A549 (cell line): ENCODE measurements around the gene PDE1C.

Experiments
- CBX2 ChIP-seq: fragments of 200-600 bp; sonication (generic); IDR thresholded peaks from 2 replicates; pipeline ENCODE4 v1.6.1; 2016; ENCODE audit warnings: low read depth, mild to moderate bottlenecking, borderline replicate concordance
- JUN ChIP-seq, 2 experiments: fragments of >200 bp; sonication (Bioruptor Twin); formaldehyde crosslinking; IDR thresholded peaks; 2 replicates in 1 of 2; 3 replicates in 1 of 2; pipeline ENCODE4 v1.6.1; 2016 to 2017
- NR3C1 ChIP-seq: fragments of >200 bp; sonication (Bioruptor Twin); formaldehyde crosslinking; IDR thresholded peaks from 3 replicates; pipeline ENCODE4 v1.6.1; 2017
- PHF8 ChIP-seq: fragments of 200-600 bp; sonication (generic); IDR thresholded peaks from 2 replicates; pipeline ENCODE4 v1.6.1; 2016; ENCODE audit warnings: low read depth, mild to moderate bottlenecking, antibody characterized with exemption, moderate library complexity, borderline replicate concordance
- TF ChIP-seq, protein P1 (sequence below): IDR thresholded peaks from 2 replicates; pipeline ENCODE4 v1.6.1; 2012
- TF ChIP-seq, protein P2 (sequence below): fragments of >200 bp; sonication (Bioruptor Twin); formaldehyde crosslinking; IDR thresholded peaks from 3 replicates; pipeline ENCODE4 v1.5.1; 2016
- TF ChIP-seq, protein P3 (sequence below): fragments of 200-600 bp; sonication (generic); IDR thresholded peaks from 2 replicates; pipeline ENCODE4 v1.6.1; 2016; ENCODE audit warnings: antibody characterized with exemption, mild to moderate bottlenecking, moderate library complexity

DNA sequence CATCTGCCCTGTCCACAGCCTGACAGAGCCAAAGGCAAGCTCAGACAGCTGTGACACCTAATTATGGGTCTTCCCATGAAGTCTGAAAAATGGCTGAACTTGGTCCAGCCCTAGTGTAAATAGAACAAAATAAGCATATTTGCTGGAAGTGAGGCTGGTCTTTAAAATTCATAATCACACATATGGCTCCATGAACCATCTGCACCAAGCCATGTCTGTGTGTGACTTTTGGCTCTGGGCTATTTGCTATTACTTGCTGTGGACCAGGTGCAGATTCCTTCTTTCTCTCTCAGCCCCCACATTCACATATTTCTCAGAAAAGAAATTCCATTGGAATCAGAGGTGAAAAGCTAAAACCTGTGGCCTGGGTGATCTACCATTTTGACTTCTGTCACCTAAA, 175.9 kb downstream of the PDE1C start:
- TF ChIP-seq, protein P1, sequence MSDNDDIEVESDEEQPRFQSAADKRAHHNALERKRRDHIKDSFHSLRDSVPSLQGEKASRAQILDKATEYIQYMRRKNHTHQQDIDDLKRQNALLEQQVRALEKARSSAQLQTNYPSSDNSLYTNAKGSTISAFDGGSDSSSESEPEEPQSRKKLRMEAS = no peak
- TF ChIP-seq, protein P2, sequence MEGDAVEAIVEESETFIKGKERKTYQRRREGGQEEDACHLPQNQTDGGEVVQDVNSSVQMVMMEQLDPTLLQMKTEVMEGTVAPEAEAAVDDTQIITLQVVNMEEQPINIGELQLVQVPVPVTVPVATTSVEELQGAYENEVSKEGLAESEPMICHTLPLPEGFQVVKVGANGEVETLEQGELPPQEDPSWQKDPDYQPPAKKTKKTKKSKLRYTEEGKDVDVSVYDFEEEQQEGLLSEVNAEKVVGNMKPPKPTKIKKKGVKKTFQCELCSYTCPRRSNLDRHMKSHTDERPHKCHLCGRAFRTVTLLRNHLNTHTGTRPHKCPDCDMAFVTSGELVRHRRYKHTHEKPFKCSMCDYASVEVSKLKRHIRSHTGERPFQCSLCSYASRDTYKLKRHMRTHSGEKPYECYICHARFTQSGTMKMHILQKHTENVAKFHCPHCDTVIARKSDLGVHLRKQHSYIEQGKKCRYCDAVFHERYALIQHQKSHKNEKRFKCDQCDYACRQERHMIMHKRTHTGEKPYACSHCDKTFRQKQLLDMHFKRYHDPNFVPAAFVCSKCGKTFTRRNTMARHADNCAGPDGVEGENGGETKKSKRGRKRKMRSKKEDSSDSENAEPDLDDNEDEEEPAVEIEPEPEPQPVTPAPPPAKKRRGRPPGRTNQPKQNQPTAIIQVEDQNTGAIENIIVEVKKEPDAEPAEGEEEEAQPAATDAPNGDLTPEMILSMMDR = no peak
- TF ChIP-seq PHF8 = no peak
- TF ChIP-seq CBX2 = no peak
- TF ChIP-seq NR3C1 = no peak
- TF ChIP-seq JUN (IDR thresholded peaks at IDR 0.05) = no peak
- TF ChIP-seq, protein P3, sequence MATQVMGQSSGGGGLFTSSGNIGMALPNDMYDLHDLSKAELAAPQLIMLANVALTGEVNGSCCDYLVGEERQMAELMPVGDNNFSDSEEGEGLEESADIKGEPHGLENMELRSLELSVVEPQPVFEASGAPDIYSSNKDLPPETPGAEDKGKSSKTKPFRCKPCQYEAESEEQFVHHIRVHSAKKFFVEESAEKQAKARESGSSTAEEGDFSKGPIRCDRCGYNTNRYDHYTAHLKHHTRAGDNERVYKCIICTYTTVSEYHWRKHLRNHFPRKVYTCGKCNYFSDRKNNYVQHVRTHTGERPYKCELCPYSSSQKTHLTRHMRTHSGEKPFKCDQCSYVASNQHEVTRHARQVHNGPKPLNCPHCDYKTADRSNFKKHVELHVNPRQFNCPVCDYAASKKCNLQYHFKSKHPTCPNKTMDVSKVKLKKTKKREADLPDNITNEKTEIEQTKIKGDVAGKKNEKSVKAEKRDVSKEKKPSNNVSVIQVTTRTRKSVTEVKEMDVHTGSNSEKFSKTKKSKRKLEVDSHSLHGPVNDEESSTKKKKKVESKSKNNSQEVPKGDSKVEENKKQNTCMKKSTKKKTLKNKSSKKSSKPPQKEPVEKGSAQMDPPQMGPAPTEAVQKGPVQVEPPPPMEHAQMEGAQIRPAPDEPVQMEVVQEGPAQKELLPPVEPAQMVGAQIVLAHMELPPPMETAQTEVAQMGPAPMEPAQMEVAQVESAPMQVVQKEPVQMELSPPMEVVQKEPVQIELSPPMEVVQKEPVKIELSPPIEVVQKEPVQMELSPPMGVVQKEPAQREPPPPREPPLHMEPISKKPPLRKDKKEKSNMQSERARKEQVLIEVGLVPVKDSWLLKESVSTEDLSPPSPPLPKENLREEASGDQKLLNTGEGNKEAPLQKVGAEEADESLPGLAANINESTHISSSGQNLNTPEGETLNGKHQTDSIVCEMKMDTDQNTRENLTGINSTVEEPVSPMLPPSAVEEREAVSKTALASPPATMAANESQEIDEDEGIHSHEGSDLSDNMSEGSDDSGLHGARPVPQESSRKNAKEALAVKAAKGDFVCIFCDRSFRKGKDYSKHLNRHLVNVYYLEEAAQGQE = no peak
